Esophagus squamous epithelium (tissue), 4 donors: ENCODE results near the gene TIAL1.
"Not testable (repeated sequence)": the region's sequence is repeated elsewhere in the genome, so short reads cannot be mapped to it uniquely, and the experiment has no call there.

Experiments
- POLR2A ChIP-seq, 4 donors: fragments of 450-650 bp; IDR thresholded peaks; one replicate each; pipeline ENCODE4 v1.6.1; 2017; ENCODE audit warnings: antibody characterized with exemption in 4 of 4, mild to moderate bottlenecking in 4 of 4, moderate library complexity in 3 of 4
- TF ChIP-seq, protein P1 (sequence below), 6 experiments: fragments of 450-650 bp in 4 of 6; fragments of 200-600 bp in 2 of 6; sonication (generic) in 2 of 6; IDR thresholded peaks; one replicate each; pipeline ENCODE4 v1.5.1; 2016 to 2019; ENCODE audit warnings: antibody characterized with exemption in 6 of 6, mild to moderate bottlenecking in 4 of 6, moderate library complexity in 4 of 6

DNA sequence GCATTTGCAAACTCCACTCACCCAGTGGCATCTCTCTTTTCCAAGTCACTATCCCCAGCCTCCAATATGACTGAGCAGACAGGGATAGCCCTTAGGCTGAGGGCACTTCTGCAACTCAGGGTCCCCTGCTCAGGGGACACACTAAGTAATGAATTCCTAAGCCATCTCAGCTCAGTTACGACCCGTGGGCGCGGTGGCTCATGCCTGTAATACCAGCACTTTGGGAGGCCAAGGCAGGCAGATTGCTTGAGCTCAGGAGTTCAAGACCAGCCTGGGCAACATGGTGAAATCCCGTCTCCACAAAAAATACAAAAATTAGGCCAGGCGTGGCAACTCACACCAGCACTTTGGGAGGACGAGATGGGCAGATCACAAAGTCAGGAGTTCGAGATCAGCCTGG, 64.5 kb downstream of the TIAL1 start:
- TF ChIP-seq, protein P1, sequence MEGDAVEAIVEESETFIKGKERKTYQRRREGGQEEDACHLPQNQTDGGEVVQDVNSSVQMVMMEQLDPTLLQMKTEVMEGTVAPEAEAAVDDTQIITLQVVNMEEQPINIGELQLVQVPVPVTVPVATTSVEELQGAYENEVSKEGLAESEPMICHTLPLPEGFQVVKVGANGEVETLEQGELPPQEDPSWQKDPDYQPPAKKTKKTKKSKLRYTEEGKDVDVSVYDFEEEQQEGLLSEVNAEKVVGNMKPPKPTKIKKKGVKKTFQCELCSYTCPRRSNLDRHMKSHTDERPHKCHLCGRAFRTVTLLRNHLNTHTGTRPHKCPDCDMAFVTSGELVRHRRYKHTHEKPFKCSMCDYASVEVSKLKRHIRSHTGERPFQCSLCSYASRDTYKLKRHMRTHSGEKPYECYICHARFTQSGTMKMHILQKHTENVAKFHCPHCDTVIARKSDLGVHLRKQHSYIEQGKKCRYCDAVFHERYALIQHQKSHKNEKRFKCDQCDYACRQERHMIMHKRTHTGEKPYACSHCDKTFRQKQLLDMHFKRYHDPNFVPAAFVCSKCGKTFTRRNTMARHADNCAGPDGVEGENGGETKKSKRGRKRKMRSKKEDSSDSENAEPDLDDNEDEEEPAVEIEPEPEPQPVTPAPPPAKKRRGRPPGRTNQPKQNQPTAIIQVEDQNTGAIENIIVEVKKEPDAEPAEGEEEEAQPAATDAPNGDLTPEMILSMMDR (IDR thresholded peaks at IDR 0.05), result not testable (repeated sequence)
- TF ChIP-seq POLR2A (IDR thresholded peaks at IDR 0.05), result not testable (repeated sequence)
